SH-SY5Y (cell line): Measurements from ENCODE around the gene NPRL2.

Source experiments
- GATA2 ChIP-seq: IDR thresholded peaks from 2 replicates; pipeline ENCODE4 v1.6.1; 2011; ENCODE audit warnings: mild to moderate bottlenecking, low read depth, low read length
- GATA3 ChIP-seq: IDR thresholded peaks from 2 replicates; pipeline ENCODE4 v1.6.1; 2011; ENCODE audit warnings: low read depth, mild to moderate bottlenecking, low read length, moderate library complexity

GRCh38 chr3:50395070-50395860 lies 44.7 kb upstream of the NPRL2 start:
- TF ChIP-seq GATA2: no peak
- no peak for TF ChIP-seq GATA3
